Fibroblast of mammary gland (primary cell): ENCODE measurements around the gene LAT.

Experiments used
- DNase-seq: peaks from one replicate; pipeline ENCODE4 v3.0.0-alpha.2; 2010; ENCODE audit warnings: low read depth
- H3K4me3 ChIP-seq: 2 replicates; pipeline ENCODE4 v1.5.1; 2011; ENCODE audit warnings: low read depth, mild to moderate bottlenecking, low read length, moderate library complexity; ENCODE audit not compliant: control insufficient read depth
- TF ChIP-seq, protein P1 (sequence below): conservative IDR thresholded peaks from 2 replicates; pipeline ENCODE4 v1.5.1; 2011; ENCODE audit warnings: low read depth, low read length, inconsistent platforms; ENCODE audit not compliant: control insufficient read depth, insufficient read depth

LAT gene

GRCh38 chr16:29014561-29015069, 29.8 kb downstream of the LAT start:
- TF ChIP-seq, protein P1, sequence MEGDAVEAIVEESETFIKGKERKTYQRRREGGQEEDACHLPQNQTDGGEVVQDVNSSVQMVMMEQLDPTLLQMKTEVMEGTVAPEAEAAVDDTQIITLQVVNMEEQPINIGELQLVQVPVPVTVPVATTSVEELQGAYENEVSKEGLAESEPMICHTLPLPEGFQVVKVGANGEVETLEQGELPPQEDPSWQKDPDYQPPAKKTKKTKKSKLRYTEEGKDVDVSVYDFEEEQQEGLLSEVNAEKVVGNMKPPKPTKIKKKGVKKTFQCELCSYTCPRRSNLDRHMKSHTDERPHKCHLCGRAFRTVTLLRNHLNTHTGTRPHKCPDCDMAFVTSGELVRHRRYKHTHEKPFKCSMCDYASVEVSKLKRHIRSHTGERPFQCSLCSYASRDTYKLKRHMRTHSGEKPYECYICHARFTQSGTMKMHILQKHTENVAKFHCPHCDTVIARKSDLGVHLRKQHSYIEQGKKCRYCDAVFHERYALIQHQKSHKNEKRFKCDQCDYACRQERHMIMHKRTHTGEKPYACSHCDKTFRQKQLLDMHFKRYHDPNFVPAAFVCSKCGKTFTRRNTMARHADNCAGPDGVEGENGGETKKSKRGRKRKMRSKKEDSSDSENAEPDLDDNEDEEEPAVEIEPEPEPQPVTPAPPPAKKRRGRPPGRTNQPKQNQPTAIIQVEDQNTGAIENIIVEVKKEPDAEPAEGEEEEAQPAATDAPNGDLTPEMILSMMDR, result no peak
- no peak for DNase-seq
- H3K4me3 ChIP-seq, result no peak overlapping the region

- TF ChIP-seq, protein P1, result no peak
- no peak for DNase-seq
- no peak overlapping the region for H3K4me3 ChIP-seq
Observed at GRCh38 chr16:29022196-29022595, 37.3 kb downstream of the LAT start.

- H3K4me3 ChIP-seq, result no peak overlapping the region
- TF ChIP-seq, protein P1, result no peak
- peak; percentile 49 for DNase-seq
Observed at GRCh38 chr16:29023279-29024277, 38.7 kb downstream of the LAT start.

GRCh38 chr16:29024278-29024677, 39.4 kb downstream of the LAT start:
- H3K4me3 ChIP-seq, result no peak overlapping the region
- no peak for DNase-seq
- TF ChIP-seq, protein P1, result no peak

GRCh38 chr16:29025218-29025617, 40.4 kb downstream of the LAT start:
- no peak for DNase-seq
- H3K4me3 ChIP-seq, result no peak overlapping the region
- TF ChIP-seq, protein P1, result no peak

DNA sequence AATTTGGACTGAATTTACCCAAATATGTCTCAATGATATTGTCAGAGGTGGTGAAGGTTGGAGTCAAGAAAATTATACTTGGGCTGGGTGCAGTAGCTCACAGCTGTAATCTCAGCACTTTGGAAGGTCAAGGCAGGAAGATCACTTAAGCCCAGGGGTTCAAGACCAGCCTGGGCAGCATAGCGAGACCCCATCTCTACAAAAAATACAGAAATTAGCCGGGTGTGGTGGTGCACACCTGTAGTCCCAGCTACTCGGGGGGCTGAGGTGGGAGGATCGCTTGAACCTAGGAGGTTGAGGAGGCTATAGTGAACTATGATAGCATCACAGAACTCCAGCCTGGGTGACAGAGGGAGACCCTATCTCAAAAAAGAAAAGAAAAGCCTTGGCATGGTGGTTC, 40.9 kb downstream of the LAT start:
- no peak overlapping the region for H3K4me3 ChIP-seq
- TF ChIP-seq, protein P1, result no peak
- no peak for DNase-seq
